ENCODE results near the gene CNTNAP5.

Gene CNTNAP5

GRCh38 chr2:124269348-124269747, 244.3 kb downstream of the CNTNAP5 start:
- no peak for DNase-seq

GRCh38 chr2:124272261-124272841, 247.3 kb downstream of the CNTNAP5 start:
- no peak for DNase-seq

GRCh38 chr2:124281541-124281940, 256.5 kb downstream of the CNTNAP5 start:
- no peak for DNase-seq

GRCh38 chr2:124283096-124283495, 258.0 kb downstream of the CNTNAP5 start:
- no peak for DNase-seq

GRCh38 chr2:124286089-124286783, 261.1 kb downstream of the CNTNAP5 start:
- no peak for DNase-seq

GRCh38 chr2:124289060-124289459, 264.0 kb downstream of the CNTNAP5 start:
- no peak for DNase-seq

GRCh38 chr2:124289615-124290014, 264.5 kb downstream of the CNTNAP5 start:
- DNase-seq: no peak

- no peak for DNase-seq
These were observed 271.4 kb downstream of the CNTNAP5 start for GRCh38 chr2:124296470-124296869.

GRCh38 chr2:124301915-124302314, 276.8 kb downstream of the CNTNAP5 start:
- no peak for DNase-seq

GRCh38 chr2:124308319-124309062, 283.4 kb downstream of the CNTNAP5 start:
- no peak for DNase-seq

GRCh38 chr2:124309563-124310138, 284.6 kb downstream of the CNTNAP5 start:
- DNase-seq: no peak

- no peak for DNase-seq
These were observed 285.6 kb downstream of the CNTNAP5 start for GRCh38 chr2:124310671-124311070.

- DNase-seq: no peak
These were observed 289.0 kb downstream of the CNTNAP5 start for GRCh38 chr2:124314084-124314483.

- DNase-seq: no peak
These were observed 290.3 kb downstream of the CNTNAP5 start for GRCh38 chr2:124315221-124315880.

- no peak for DNase-seq
These were observed 291.0 kb downstream of the CNTNAP5 start for GRCh38 chr2:124316133-124316532.

GRCh38 chr2:124316881-124317605, 292.0 kb downstream of the CNTNAP5 start:
- no peak for DNase-seq

GRCh38 chr2:124317628-124318027, 292.5 kb downstream of the CNTNAP5 start:
- DNase-seq: no peak

GRCh38 chr2:124318913-124319312, 293.8 kb downstream of the CNTNAP5 start:
- no peak for DNase-seq

- no peak for DNase-seq
These were observed 294.5 kb downstream of the CNTNAP5 start for GRCh38 chr2:124319577-124319976.

- DNase-seq: no peak
These were observed 295.1 kb downstream of the CNTNAP5 start for GRCh38 chr2:124320051-124320688.

- DNase-seq: no peak
These were observed 298.2 kb downstream of the CNTNAP5 start for GRCh38 chr2:124323321-124323720.
